ENCODE measurements around the gene KPNA6.

KPNA6 gene

DNA sequence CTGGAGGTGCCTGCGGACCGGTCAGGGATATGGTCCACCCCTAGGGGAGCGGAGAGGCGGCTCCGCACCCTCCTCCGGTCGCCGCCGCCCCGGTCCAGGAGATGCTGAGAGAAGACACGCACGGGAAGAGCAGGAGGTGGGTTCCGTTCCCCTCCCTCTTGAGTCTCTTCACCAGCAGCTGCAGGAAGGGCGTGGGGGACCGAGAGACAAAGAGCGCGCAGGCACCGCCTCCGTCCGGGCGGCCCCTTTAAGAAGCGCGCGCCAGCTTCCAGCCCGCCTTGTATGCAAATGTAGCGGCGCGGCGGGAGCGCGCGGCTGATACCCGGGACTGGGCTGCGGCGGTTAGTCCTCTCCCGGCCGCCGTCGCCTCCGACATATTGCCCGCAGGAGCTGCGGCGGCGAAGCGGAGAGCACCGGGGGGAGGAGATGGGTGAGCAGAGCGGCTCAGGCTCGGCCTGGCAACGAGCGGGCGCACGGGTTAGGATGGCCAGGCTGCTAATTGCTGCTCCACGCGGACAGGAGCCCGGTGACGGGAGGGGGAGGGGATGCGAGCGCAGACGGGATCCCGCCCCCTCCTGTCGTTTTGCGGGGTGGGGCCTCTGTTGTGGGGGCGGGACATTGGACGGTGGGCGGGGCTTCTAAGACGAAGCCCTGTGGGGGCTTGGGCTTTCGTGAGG lies 35.1 kb upstream of the KPNA6 start, which contains the start of gene TMEM39B:
Gene TMEM39B (plus strand): TSS at position 318 of the 677 bp plus-strand sequence. CDS start 109 bp downstream, at position 427.
- no peak for TF ChIP-seq CTCF (IDR thresholded peaks at IDR 0.05)

DNA sequence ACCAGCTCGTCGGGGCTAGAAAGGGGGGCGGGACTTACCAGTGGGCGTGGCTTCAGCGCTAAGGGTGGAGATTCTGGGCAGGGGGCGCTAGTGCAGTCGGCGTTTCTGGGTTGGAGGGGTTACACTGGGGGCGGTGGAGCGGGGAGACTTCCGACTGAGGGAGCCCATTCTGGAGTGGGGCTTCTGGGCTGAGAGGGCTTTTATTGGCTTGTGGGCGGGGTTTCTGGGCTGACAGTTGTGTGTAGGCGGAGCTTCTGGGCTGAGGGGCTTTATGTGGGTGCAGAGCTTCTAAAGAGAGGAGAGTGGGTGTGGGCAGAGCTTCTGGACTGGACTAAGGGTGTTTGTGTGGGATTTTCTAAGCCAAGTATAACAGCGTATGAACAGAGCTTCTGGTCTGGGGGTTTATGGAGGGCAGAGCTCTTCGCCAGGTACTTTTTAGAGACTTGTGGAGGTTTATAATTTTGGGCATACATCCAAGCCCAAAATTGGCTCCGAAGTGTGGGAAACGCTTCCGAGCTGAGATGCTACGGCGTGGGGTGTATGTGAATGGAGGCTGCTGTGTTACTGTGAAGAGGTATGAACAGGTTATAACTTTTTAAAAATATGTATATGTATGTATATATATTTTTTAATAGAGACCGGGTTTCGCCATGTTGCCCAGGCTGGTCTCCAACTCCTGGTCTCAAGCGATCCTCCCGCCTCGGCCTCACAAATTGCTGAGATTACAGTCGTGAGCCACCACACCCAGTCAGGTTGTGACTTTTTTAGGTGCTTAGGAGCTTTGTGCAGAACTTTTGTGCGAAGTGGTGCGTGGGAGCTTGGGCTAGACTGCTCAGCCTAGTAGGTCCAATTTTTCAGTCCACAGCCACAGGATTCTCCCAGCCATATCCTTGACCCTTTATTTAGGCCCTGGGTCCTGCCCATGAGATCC lies 34.3 kb upstream of the KPNA6 start:
- 0 out of 2 replicates have a peak, but pooled peaks have one; percentile 16 for TF ChIP-seq CTCF (IDR thresholded peaks at IDR 0.05)

GRCh38 chr1:32074841-32075240 lies 33.0 kb upstream of the KPNA6 start:
- no peak for TF ChIP-seq CTCF (IDR thresholded peaks at IDR 0.05)

DNA sequence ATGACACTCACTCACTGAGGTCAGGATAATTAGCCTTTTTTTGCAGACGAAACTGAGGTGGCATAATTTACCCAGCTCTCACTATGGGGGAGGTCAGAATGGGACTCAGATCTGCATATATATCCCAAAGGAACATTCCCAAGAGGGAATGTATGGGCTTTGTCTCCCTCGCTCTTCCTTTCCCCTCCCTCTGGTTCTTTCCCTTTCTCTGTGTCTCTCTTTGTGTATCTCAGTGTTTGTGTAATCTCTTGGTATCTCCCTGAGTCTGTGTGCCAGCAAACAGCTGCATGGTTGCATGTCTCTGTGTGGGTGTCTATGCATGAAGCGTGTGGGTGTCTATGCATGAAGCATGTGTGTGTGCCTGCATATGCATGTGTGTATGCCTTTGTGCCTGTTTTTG lies 30.4 kb upstream of the KPNA6 start:
- no peak for TF ChIP-seq CTCF (IDR thresholded peaks at IDR 0.05)

GRCh38 chr1:32082022-32082421 lies 25.8 kb upstream of the KPNA6 start:
- no peak for TF ChIP-seq CTCF (IDR thresholded peaks at IDR 0.05)

DNA sequence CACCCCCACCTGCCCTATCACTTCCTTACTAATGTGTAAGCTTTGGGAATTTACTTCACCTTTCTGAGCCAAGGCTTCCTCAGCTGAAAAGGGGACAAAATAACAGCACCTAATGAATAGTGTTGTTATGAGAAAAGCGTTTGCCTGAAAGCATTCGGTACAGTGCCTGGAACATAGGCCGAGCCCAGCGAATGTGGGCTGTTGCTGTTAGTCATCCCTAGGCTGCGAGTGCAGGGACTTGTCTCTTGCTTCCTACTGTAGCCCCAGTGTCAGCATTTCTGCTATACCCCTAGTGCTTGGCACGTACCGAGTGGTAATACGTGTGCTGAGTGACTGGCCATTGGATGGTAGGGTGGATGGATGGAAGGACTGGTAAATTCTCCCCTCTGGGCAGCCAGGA lies 16.7 kb upstream of the KPNA6 start:
- no peak for TF ChIP-seq CTCF (IDR thresholded peaks at IDR 0.05)

GRCh38 chr1:32091591-32091990 lies 16.3 kb upstream of the KPNA6 start:
- TF ChIP-seq CTCF (IDR thresholded peaks at IDR 0.05) = no peak

Measured in LNCAP (cell line).